GM21529 (cell line): ENCODE data around the gene TANGO6.

Experiments
- ATAC-seq: cut with Tn5 transposase; IDR thresholded peaks from one replicate; pipeline ENCODE4 v1.9.1; 2021; ENCODE audit not compliant: unreplicated experiment

The TANGO6 gene

GRCh38 chr16:68999114-68999513 lies 155.8 kb downstream of the TANGO6 start:
- no peak for ATAC-seq

DNA sequence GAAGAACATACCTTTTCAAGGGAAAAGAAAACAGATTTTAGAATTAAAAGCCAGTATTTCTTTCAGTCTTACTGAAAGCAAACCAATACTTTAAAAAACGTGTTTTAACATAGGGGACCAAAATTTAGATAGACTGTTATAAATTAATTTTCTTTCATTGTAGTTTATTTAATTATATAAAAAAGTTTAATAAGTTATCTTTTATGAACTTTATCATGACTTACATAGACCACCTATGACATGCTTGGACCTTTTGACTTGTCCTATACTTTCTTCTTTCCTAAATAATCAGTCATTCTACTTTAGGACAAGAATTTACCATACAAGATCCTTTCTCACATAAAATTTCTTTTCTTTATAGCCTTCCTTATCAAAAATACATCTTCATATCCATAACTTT lies 160.2 kb downstream of the TANGO6 start:
- ATAC-seq, result no peak

- no peak for ATAC-seq
These were observed 162.5 kb downstream of the TANGO6 start for GRCh38 chr16:69005641-69006355.

- no peak for ATAC-seq
These were observed 169.6 kb downstream of the TANGO6 start for GRCh38 chr16:69012906-69013305.

DNA sequence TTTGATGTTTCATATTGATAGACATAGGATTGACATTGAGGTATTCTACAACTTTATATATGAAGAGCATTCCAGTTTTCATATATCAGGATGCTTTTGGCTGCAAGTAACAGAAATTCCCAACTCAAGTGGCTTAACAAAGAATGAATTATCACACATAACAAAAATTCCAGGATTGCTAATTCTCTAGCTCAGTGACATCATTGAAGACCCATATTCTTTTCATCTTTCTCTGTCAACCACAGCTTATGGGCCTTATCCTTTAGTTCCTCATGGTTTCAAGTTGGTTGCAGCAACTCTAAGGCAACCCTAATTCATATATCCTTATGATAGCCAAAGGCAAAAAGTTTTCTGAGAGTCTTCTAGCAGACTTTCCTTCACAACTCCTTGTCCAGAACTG lies 170.7 kb downstream of the TANGO6 start:
- ATAC-seq, result no peak

GRCh38 chr16:69014811-69015210 lies 171.5 kb downstream of the TANGO6 start:
- no peak for ATAC-seq

GRCh38 chr16:69017036-69017783 lies 173.9 kb downstream of the TANGO6 start:
- no peak for ATAC-seq

- no peak for ATAC-seq
These were observed 176.5 kb downstream of the TANGO6 start for GRCh38 chr16:69019811-69020210.

- ATAC-seq, result no peak
These were observed 185.8 kb downstream of the TANGO6 start for GRCh38 chr16:69029121-69029520.

- ATAC-seq, result no peak
These were observed 188.6 kb downstream of the TANGO6 start for GRCh38 chr16:69031877-69032301.

DNA sequence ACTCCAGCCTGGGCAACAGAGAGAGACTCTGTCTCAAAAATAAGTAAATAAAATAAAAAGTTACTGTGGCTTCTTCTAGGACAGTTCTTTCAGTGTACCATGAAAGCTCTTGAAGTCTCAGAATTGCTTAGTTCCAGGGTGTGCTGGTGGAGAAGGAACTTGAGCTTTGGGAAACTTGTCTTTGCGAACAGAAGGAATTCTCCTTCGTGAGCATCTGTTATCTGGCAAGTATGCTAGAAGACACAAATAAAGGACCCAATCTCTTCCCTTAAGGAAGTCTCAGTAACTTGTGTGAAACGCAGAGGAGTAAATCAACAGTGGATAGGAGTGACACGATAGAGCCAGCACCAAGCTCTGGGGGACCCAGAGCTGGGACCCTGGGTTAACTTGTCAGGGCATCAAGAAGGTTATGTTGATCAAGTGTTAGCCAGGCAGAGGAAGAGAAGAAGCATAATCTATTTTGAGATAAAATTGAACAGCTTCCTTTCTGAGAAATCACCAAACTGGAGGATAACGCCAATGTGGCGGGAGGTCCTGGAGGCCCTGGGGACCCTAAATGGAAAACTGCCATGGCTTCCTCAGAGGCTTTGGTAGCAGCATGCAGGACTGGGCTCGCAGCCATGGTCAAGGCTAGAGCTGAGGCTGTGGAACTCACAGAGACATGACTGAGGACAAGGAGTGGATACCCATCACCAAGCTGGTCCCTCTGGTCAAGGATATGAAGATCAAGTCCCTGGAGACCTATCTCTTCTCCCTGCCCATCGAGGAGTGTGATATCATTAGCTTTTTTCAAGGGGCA lies 190.0 kb downstream of the TANGO6 start:
- ATAC-seq, result no peak

- no peak for ATAC-seq
These were observed 192.0 kb downstream of the TANGO6 start for GRCh38 chr16:69035375-69035774.

- no peak for ATAC-seq
These were observed 193.2 kb downstream of the TANGO6 start for GRCh38 chr16:69036399-69037091.

DNA sequence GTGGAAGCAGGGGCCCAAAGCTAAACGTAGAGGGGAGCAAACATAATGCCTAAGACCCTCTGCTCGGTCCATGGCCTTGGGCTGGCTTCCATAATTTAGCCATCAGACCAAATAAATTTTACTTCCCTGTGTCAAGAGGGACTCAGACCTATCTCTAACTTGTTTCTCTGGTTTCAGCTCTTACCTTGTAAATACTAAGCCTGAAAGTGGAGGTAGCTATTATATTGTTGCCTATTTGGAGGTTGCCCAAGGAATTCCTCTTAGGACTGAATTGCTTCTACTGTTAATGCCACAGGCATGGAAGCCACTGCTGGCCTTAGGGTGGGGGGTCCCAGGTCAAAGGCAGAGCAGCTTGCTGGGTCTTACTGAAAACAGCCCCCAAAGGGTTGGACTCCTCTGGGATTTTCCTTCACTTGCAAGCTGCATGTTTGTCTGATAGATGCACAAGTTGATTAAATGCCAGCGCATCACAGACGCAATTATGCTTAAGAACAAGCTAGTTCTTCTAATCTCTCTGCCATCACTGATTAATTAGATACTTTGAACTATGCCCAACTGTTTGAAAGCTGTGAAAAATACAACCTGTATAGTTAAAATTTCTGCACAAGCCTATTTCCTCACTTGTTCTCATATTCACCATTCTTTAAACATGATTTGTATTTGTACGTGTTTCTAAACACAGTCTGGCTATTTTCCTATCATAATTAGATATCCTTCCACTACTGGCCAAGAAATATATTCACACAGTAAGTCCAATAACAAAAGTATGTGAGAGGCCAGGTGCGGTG lies 194.2 kb downstream of the TANGO6 start:
- ATAC-seq, result no peak

- ATAC-seq, result no peak
These were observed 196.1 kb downstream of the TANGO6 start for GRCh38 chr16:69039333-69039941.

DNA sequence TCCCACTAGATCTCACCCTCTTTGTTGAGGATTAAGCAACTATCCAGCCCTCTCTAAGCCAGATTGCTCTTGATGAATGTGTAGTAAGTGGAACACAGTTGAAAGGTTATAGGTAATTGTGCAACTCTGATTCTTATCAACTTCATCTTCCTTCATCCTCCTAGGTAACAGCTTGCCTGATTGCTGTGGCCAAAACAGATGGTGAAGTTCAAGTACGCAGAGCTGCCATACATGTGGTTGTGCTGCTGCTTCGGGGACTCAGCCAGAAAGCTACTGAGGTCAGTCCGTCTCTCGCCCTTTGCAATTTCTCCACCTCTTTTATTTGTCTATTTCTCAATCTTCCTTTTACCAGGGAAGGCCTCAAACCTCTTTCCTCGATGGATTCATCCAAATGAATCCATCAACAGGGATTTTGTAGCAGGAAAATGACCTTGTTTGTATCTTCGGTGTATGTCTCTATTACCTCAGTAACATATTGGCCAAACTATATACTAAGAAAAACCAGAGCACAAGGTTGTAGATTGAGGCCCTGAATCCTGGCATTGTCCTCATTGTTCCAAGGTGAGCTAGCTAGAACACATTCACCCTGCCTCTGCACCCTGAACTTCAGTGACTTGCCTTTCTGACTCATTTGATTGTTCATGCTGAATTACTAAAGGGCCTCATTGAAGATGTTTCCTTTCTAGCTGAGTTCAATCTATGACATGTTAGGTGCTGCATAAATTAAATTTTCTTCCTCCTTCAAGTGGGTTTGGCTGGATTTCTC lies 197.0 kb downstream of the TANGO6 start:
- ATAC-seq, result no peak

GRCh38 chr16:69048328-69049120 lies 205.2 kb downstream of the TANGO6 start:
- no peak for ATAC-seq

DNA sequence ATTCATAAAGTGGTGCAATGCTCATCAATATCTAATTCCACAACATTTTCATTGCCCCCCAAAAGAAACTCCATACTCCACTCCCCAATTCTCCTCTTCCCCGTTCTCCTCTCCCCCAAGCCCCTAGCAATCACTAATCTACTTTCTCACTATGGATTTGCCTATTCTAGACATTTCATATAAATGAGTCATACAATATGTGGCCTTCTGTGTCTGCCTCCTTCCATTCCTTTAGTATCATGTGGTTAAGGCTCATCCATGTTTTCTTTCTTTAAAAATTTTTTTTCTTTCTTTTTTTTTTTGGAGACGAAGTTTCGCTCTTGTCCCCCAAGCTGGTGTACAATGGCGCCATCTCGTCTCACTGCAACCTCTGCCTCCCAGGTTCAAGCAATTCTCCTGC lies 205.8 kb downstream of the TANGO6 start:
- ATAC-seq, result no peak
